Renal cortical epithelial cell (primary cell): ENCODE results near the gene DNAL4. TPM values are rescaled to one million over a fixed set of nuclear protein-coding genes. Genes with fewer than 3 reads are reported as not detected.

ENCODE experiments used
- DNase-seq: peaks from one replicate; pipeline ENCODE4 v3.0.0-alpha.2; 2011; ENCODE audit warnings: low read depth
- total RNA-seq: library from RNA; depleted of rRNA; stranded (reverse); fragments of >200 nt; gene quantifications from 2 replicates; pipeline ENCODE4 v1.2.3, GENCODE V29; 2014

Gene DNAL4
- total RNA-seq, 1 donor from 2014 or later = 33.5 TPM

DNA sequence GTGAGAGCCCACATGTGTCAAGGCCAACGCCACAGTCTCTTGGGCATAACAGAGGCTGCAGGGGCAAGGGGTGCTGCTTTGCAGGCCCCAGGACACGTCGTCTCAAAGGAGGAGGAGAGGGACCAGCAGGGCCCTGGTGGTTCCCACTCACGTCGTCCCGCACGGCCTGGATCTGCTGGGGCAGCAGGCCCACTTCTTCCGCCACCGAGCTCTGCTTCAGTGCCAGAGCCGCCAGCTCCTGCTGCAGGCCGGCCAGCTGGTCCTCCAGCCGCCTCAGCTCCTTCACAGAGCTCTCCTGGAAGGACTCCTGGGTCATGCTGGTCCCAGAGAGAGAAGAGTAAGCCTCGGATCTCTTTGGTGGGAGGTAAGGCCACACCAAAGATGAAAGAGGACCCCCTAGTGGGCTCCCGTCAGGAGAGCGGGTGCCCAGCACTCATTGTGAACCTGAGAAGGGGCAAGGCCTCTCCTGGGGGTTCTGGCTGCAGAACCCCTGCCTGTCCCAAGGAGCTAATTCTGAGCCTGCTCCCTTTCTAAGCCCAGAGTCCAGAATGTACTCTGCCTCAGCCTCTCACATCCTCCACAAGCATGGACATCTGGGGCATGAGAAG lies 53.7 kb downstream of the DNAL4 start:
- DNase-seq = no peak

DNA sequence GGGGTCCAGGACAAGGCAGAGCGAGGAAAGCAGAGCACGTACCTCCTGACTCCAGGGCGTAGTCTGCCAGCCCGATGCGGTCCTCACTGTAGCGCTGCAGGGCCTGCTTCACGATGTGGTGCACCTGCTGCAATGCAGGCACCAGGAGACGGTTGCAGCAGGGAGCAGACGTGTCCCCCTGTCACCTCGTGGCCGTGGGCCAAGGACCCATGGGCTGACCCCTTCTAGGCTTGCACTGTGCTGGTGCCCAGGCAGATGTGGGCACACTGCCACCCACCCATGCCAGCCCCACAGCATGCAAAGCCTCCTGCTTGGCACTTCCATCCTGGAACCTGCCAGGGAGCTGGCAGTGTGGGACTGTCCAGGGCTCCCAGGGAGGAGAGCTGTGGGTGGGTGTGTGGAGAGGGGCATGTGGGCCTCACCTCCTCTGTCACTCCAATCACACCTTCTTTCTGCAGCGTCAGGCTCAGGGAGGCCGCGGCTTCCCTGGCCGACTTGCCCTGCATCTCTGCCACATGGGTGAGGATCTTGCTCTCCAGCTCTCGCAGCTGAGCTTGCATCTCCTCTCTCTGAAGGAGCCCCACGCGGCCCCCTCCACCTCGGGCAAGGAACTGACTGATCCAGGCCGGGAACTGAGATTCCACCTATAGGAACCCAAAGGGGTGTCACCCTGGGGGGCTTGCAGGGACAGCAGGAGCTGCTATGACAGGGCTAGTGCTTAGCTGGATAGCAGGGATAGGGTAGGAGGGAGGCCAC lies 54.5 kb downstream of the DNAL4 start:
- DNase-seq = no peak

DNA sequence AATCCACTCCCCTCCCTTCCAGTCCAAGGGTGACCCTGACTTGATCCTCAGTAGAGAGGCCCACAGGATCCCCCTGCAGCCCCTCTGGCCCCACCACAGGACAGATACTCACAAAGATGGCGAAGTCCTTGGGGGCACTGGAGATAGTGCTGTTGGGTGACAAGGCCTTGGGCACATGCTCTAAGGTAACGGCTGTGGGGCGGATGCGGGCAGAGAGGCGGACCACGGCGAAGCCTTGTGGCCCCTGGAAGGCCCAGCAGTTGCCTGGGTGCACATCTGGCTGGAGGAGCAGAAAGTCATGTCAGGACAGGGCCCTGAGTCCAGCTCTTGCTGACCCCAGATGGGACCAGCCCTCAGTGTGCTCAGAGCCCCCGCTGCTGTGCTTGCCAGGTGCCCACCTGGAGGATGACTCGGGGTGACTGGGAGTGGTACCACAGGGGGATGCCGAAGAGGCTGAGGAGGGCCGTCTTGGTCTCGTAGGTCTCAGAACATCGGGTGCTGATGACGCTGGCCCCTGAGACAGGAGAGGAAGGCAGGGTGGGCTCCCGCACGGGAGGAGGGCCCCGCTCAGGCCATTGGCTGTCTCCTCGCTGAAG lies 55.4 kb downstream of the DNAL4 start:
- DNase-seq = no peak

DNA sequence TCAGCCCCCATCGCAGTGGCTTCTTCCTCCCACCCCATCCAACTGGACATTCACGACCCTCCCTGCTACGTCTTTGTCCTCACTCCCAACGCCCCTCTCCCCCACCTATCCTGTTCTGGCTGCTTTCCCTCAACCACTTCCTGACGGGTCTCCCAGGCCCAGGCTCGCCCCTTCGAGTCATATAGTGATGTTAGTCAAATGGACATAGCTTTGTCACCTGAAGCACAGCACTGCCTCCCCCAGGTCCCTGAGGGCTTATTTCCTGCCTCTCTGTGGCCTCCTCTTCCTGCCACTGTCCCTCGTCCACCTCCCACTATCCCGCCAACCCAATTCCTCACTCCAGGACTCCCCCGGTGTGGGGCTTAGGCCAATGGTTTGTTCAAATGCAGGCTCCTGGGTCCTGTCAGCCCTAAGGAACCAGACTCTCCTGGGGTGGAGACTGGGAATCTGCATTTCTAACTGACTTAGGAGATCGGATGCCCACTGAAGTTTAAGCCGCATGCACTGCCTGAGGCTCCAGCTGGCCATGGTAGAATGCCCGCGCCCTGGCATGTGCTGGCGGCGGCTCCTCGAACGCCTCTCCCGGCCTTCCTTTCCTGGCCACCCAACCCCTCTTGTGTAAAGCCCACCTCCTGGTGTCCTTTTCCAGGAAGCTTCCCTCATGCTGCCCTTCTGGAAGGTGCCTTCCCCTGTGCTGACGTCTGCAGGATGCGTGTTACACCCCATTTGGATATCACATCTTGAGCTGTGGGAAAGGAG lies 56.5 kb downstream of the DNAL4 start:
- no peak for DNase-seq

DNA sequence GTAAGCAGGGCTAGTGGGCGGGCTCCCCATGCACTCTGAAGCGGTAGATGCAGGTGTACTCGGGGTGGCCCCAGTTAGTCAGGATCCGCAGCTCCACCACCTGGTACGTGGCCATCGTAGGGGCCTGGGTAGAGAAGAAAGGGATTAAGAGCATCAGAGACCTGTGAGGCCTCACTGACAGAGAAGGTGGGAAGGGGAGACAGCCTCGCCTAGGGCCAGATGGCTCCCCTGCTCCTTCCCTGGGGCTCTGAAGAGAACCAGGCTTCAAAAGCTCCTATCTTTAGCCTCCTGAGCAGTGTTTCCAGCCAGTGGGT lies 57.7 kb downstream of the DNAL4 start:
- DNase-seq = no peak

DNA sequence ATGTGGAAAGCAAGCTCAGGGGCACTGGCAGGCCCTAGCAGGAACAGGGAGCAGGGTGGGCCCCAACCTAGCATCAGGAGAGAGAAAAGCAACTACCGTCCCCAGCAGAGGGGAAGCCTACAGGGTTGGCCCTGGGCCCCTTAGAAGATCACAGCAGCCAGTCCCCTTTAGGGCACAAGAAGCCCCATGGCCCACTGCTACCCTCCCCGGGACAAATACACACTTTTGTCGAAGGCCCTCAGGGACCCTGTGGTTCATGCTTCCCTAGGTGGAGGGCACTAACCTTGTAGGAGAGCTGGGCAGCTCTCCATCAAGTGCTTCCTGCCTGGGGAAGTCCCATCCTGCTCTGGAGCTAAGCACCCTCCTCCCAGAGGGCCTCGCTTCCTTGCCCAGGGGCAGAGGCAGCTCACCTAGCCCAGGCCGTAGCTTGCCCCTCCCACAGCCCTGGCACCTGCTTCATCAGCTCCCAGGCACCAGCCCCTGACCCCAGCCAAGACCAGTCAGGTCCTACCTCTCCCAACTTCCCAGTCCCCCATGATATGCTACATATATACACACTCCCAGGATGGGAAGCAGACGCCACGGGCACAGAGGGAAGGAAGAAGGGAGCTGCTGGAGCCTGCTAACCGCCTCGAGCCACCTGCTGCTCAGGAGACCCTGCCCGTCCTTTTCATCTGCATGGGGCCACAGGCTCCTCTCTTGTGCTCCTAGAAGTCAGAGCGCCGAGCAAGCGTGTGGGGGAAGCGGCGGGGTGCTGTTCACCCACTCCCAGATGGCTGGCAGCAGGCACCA lies 58.3 kb downstream of the DNAL4 start:
- DNase-seq = peak; percentile 11

DNA sequence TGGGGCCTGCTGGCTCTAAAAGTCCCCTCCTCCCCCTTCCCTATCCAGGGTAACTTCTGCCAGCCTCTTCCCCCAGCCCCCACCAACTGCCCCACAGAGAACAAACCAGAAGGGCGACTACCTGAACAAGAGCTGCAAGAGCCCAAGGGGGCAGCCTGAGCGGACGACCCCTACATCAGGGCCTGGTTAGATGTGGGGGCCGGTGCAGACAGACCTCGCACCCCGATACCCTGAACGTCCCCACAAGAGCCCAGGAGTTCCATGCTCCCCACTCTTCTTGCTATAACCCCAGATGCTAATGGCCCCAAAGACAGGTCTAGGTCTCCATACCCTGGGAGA lies 58.8 kb downstream of the DNAL4 start:
- DNase-seq = no peak

DNA sequence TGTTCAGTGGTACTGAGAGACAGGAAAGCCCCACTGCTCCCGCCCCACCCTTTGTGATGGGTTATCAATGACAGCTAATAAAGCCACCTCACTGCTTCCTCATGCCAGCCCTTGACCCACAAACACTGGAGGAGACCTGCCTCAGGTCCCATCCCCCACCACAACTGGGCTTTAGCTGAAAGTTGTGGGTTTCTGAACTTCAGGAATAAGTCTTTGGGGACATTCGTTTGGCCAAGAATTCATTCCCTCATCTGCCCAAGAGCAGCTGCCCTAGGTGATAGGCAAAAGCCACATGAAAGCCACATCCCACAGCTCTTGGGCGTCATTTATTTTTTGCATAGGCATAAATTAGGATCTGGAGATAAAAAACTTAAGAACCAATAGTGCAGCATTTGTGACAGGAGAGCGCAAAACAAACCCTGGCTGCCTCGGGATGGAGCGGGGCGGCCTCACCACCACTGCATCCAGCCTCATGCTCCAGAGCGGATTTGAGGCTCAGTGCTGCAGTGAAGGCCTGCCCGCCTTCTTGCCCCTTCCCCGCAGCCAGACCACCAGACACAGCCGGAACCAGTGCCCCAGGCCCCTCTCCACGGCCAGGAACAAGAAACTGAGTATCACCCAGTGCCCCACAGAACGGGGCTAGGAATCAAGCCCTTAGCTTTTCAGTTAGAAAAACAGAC lies 59.4 kb downstream of the DNAL4 start:
- no peak for DNase-seq

DNA sequence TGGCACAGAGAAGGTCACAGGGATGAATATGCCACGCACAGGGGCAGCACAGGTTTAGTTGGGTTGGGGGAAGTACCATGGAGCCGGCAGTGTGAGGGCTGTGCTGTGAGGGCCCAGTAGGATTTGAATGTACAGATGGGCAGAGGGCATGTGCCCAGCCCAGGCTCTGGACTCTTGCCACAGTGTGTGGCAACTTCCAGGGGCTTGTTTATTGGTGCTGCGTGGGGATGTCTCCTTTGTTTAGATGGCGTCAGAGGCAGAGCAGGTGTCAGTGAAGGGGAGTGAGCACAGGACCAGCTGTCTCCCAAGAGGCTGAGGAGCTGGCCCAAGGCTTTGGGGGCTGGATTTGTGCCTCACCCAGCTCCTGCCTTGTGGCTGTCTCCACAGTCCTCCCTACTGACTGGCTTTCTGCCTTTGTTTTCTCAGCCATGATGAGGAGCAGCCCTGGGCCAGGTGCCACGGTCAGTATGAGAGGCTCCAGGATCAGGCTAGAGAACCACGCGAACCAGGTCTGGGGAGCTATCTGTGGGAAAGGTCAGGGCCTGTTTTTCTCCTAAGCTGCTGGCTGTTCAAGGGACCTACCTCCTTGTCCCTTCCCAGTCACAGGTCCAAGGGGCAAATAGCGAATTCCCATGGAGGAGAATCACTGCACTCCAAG lies 60.1 kb downstream of the DNAL4 start:
- DNase-seq = no peak

DNA sequence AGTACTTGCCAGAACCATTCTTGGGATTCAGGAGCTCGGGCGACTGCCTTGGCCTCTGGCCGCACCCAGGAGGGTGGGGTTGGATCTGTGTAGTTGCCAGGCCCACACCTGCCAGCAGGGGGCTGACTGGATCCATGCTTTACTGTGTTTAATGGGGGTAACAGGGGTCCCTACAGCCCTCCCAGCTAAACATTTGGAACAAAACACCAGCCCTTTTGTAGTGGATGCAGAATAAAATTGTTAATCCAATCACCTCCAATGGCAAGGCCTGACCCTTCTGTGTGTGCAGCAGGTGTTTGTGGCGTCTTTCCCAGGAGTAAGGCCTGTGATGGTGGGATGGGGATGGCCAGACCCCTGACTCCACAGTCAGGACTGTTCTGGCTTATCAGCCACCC lies 60.6 kb downstream of the DNAL4 start:
- no peak for DNase-seq

DNA sequence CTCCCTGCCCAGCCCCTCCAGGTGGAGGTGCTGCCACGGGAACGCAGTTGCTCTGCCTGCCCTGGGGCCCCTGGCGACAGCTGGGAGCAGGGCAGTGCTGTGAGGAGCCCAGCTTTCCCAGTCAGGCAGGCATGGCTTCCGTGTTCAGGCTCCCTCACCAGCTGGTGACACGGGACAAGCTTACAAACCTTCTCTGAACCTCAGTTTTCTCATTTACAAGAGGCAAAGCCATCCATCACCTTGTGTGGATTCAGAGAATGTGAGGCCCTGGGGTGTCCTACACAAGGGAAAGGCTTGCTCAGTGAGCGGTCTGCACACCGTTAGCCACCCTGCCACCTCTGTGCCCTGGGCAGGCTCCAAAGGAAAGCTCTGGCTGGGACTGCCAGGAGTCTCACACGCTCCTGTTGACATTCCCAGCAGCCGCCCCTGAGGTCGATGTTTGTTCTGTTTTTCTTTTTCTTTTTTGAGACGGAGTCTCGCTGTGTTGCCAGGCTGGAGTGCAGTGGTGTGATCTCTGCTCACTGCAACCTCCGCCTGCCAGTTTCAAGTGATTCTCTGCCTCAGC lies 61.6 kb downstream of the DNAL4 start:
- DNase-seq = no peak

DNA sequence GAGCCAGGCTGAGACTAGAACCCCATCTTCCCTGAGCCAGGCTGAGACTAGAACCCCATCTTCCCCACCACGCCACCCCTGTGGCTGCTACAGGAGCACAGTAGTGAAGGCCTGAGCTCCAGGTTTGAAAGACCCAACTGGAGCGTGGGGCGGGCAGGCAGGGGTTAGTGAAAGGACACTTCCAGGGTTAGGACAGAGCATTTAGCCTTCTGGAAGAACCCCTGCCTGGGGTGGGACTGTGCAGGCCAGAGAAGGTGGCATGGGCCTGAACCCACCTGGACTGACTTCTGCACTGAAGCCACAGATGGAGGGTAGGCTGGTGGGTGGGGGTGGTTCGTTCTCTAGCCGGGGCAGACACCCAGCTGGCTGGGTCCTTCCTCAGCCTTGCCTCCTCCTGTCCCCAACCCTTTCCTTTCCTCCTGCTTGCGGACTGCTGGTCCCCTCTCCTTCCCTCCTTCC lies 62.2 kb downstream of the DNAL4 start:
- DNase-seq = no peak

DNA sequence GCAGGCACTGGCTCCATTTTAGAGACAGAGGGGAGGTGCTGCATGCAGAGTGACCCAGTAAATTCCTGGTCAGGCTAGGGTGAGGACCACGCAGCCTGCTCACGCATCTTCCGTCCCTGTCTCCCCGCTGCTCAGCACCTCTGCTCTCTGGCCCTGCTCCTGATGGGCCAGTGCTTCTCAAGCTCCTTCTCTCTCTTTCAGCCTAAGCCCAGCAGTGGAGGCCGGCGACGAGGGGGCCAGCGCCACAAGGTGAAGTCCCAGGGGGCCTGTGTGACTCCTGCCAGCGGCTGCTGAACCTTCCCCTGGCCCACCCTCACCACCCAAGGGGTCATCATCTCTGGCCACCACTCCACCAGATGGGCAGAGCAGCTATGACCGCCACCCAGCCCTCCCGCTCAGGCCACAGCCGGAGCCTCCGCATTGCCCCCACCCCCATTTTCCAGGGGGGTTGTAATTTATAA lies 63.5 kb downstream of the DNAL4 start:
- no peak for DNase-seq

DNA sequence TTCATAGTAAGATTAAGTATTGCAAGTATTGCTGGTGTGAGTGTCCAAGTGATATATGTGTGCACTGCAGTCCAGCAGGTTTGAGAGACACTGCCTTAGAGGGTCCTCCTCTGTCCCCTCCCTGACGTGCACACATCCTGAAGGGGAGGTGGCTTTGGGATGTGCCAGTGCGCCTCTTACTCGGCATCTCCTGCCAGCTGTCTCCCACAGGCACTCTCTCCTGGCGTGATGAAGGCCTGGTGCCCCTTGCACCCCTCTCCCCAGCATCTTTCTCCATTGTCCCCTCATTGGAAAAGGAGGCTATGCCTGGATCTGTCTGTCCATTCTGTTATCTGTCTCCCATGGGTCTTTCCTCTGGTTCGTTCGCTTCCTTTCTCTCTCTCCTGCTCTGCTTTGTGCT lies 64.0 kb downstream of the DNAL4 start:
- DNase-seq = no peak

DNA sequence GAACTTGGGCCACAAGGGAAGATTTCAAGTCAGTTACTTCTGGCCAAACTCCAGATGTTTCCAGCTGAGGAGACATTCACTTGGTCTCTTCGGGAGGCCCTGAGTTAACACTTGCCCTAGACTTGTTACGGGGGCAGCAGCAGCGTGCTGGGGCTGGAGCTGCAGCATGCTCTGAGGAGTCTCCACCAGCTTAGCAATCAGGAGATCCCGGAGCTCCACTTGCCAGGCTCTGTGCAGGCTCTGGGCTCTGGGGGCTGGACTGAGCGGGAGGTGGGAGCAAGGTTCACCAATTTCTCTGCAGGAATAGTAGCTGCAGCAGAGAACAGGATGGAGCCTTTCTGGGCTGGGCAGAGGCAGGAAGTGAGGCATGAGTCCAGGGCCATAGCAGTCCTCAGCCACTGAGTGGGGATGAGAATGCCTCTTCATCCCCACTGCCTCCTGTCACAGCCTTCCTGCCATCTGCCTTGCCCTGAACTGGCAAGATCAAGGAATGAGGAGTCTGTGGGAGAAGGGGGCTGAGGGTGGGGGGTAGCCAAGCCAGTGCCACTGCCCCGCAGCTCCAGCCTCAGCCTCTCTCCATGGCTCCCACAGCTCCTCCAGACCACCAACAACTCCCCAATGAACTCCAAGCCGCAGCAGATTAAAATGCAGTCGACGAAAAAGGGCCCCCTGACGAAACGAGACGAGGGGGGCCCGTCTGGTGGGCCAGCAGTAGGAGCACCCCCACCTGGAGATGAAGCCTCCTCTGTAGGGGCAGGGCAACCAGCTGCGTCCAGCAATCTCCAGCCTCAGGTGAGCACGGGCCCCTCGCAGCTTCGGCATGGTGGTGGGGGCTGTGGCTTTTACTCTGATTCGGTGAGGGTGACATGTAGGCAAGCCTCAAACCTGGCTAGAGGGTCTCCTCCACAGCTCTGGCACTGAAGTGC lies 64.8 kb downstream of the DNAL4 start:
- no peak for DNase-seq
